SKM-1 (cell line): ENCODE data around the gene CCDC197.

Experiments used
- DNase-seq: peaks from one replicate; lab custom pipeline; 2025; ENCODE audit not compliant: unreplicated experiment; lab: John Stamatoyannopoulos, UW

Gene CCDC197

DNA sequence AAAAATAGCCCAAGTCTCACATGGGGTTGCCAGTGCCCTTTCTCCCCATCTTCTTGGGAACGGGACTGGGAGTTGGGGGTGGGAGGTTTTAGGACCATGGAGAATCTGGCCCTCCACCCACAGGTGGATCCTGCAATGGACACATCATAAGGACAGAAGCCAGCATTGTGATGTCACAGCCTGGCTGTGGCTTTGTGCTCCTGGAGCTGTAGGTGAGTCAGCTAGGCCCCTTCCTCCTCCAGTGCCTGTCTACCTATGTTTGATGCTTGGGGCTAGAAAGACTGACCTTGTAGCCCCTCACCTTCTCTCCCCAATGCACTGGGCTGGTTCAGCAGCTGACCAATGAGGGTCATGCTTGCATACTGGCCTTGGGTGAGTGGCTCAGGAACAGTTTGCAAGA, at the start of gene CCDC197:
CCDC197 (plus strand) TSS at position 220 of the 400 bp plus-strand sequence. CDS start 831 bp downstream, outside the sequence.
- no peak for DNase-seq

DNA sequence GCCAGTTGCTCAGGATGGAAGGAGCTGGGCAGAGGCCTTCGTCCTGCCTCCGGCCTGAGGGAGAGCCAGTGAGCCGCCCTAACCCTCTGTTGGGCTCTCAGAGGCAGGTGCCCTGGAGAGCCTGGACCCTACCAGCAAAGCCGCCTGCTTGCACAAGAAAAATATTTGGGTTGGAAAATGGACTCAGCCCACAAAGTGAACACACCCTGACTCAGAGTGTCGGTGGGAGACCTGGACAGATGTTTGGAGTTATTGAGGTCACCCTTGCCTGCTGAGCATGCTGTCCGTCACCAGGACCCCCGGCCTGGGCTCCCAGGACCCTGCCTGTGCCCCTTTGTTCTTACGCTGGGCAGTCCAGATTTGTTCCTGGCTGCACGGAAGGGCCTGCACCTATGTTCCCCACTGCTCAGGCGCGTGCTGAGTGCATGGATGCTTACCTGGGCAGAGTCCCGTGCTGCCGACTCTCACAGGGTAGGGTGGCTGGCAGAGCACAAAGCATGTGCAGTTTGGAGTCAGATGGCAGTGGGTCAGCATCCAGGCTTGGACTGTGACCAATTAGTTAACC, 47.5 kb upstream of the CCDC197 start:
- no peak for DNase-seq

DNA sequence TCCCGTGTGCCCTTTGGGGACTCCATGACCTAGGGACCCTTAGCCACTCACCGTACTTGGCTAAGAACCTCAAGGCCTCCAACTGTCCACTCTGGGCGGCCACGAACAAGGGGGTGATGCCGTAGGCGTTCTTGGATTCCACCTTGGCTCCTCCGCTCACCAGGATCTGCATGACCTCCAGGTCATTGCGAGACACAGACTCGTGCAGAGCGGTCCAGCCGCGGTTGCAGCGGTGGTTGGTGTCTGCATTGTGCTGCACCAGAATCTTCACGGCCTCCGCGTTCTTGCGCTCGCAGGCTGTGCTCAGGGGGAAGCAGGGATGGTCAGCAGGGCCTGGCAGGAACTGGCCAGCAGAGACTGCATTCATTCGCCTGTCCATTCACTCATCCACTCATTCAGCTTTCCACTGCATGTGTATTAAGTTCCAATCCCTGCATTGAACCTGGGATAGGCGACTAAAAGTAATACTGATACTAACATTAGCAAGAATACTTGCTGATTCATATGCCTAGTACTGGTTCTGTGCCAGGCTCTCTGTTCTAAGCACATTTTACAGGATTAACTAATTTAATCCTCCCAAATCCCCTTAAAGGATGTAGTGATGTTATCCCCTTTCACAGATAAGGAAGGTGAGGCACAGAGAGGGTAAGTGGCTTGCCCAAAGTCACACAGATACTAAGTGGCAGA, 46.0 kb upstream of the CCDC197 start:
- DNase-seq = no peak

DNA sequence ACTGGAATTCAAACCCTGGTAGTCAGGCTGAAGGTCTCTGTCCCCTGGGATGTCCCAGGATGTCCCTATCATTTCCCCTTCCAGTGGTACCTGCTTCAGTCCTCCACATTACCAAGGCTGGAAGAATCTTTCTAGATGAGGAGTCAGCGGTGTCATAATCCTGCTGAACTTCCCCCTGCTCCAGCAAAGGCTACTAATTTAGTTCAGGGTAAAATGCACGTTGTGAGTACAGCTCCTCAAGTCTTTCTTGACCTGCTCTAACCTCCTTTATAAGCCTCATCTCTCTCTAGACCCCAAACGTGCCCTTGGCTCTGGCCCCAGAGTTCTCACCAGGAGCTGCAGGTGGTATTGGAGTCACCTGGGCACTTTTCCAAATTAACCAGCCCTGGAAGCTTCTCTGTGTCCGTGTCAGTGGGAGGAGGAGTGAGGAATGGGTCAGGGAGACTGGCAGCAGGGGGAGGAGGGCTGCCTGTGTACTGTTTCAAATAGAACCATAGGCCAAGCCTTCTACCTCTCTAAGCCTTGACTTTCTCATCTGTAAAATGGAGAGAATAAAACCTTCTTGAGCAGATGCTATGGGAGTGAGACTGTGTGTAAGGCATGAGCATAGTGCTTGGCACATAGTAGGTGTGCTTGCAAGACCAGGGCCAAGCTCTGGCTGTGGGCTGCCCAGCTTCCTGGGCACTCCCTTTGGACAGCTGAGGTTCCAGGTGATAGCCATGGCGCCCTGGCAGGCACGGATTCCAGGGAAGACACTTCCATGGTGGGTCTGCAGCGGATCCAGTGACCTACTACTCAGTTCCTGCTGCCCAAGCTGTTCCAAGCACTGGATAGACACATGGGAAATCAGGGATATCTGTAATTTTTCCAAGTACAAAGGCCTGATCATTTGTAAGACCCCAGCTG, 45.2 kb upstream of the CCDC197 start:
- no peak for DNase-seq

DNA sequence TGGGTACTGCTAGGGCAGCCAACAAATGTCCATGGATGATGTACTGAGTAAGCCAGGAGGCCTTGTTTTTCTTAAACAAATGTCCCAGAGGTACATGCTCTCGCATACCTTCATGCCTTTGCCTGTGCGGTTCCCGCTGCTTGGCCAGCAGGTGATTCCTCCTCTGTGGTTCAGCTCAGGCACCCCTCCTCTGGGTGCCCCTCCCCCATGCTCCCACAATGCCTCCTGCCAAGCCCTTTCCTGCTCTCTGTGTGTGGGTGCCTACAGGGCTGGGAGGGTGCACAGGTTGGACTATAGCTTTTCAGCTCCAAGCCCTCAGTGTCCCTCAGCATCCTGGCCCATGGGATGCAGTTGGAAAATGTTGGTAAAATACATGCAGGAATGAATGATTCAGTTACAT, 44.3 kb upstream of the CCDC197 start:
- DNase-seq = no peak

DNA sequence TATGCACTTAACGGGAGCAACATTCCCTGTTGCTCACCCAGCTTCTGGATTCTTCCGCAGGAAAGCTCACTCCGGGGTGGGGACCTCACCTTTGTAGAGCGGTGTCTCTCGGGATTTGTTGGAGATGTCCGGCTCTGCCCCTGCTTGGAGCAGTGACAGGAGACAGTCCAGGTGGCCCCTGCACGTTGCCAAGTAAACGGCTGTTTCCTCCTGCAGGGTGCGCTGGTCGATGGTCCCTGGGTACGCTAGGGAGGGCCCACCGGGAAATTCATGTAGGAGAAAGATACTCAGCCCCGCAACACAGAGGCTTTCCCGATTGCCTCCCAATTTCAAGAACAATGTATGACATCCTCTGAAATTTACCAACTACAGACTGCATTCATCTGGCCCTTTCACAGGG, 43.8 kb upstream of the CCDC197 start:
- no peak for DNase-seq

DNA sequence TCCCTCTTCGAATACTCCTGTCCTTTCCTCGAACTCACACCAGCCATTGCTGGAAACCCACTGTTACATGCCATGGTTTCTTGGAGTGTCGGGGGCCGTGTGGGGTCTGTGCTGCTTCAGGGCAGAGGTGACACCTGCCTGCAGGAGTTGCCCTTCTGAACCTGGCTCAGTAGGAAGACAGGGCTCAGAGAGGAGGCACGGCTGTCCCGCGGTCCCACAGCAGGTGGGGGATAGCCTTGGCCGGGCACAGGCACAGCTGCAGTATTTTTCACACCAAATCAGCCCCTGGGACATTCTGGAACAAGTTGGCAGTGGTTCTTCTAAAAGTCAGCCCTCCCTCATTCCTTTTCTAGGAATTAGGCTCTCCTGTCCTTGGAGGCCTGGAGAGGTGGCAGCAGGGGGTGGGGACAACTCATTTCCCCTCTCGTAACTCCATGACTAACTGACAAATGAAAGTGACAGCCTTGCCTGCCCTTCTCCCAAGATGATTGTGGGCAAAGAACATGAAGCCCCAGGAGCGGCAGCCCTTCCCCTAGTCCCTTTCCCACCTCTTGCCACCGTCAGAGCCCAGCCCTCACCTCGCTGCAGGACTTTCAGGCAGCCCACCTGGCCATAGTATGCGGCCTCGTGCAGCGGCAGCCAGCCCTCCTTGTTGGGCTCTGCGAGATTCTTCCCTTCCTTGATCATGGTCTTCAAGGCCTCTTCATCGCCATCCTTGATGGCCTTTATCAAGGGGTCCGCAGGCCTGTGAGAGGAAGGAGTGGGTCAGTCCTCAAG, 43.2 kb upstream of the CCDC197 start:
- no peak for DNase-seq

DNA sequence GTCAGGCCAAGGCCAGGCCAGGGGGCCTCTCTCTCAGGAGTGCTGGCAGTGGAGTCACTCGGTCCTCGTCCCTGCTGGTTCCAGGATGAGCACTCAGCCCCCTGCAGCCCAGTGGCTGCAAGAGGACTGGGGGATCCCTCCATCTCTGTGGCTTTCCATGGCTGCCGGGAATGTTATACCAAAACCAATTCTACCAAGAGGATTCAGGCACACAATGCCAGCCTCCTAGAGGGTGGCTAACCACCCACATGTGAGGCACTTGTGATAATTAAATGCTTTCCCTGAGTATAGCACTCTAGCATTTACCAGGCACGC, 42.6 kb upstream of the CCDC197 start:
- DNase-seq = no peak

DNA sequence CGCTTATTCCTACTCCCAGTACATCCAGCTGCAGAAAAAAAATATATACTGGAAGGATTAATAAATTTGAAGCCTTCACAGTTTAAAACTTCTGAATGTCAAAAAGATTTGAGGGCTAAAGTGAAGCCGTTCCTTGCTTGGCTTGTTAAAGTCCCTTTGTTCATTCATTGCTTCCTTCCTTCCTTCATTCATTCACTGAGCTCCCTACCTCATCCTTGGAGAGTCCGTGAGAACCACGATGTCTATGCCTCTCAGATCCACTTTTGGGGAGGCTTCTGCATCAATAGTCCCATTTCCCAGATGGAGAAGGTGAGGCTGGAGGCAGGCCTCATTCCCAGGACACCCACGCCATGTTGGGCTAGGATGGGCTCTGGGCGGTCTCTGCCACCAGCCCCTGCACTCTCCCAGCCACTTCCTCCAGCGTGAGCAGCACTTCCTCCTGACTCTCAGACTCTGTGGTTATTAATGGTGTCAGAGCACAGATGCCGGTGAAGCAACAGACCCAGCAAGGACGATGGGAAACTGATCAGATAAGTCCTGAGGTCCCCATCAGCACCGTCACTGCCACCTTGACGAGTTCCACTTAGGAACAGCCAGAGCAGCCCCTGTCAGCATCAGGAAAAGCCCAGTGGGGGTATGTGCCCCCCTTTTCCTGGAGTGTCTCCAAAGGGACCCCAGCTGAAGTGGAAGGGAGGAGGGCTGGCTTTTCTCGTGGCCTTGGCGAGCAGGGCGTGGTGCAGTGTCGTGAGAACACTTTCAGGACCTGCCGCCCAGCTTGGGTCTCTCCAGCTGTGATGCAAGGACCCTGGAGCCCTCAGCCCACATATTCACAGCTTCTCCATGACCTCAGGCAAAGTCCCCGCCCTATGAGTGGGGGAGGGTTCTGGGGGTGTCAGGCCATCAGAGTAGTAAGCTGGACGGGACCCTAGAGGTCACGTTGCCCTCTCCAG, 41.9 kb upstream of the CCDC197 start:
- peak; percentile 68 for DNase-seq

DNA sequence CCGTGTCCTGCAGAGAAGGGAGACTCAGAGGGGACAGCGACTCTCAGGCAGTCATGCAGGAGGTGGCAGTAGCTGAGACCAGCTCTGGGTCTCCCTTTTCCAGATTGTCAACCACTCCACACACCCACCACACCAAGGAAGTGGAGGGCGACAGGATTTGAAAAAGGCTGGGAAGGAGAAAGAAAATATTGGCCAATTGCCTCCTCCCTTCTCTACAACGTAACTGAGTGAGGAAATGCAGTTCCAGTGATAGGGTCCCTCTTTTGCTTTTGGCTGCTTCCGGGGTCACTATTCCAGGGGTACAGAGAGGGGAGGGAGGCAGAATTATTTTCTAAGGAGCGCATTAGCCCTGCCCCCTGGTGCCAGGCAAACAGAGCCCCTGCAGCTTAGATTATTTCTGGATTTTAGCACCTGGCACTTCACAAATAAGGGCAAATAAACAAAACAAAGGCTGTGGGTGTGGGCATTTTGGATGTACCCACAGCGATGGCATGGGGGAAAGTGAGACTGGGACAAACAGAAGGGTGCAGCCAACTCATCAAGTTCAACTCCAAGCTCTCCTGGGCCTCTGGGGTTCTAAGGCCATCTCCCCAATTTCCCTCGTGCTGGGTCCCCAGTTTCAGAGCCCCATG, 41.1 kb upstream of the CCDC197 start:
- DNase-seq = no peak

DNA sequence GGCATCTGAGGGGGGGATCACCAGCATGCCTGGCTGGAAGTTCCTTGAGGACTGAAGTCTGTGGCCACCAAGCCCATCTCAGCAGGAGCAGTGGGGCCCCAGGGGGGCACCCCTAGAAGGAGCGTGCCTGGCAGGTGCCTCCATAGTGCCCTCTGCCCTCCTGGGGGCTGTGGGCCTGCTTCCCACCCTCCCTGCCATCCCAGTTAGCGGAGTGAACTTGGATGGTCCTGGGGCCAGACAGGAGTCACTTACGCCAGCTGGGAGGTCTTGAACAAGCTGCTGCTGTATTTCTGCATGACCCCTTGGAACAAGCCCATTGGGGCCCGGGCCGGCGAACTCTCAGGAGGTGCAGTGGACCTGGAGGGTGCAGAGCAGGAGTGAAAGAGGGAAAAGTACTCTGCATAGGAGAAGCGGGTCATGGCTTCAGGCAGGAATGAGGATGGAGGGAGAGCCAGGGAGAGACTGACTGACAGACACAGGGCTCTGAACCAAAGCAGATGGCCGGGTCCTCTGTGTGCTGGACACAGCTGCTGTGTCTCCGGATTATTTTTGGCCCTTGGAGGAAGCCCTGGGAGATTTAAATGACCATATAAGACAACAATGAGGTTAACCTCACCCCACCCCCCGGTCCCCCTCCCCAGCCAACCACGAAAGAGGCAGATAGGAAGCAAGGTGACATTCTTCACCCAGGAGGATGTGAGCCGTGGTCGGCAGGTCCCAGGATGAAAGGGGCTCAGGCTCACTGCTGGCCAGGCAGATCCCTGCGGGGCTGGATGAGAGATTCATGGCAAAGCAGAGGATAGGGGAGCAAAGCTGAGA, 40.4 kb upstream of the CCDC197 start:
- DNase-seq = no peak

DNA sequence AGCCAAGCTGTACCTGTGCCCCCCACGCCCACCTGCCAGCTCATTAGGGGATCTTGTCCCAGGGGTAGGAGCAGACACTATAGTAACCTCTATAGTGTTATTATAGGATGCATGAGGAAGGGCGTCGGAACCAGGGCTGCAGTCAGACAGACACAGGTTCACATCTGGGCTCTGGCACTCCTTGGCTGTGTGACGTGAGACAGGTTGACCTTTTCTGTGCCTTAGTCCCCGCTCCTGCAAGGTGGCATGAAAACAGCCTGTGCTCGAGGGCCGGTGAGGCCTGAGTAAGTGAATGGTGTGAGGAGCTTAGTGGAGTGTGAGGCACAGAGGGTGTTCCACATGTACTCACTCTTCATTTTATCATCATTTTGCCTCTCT, 39.8 kb upstream of the CCDC197 start:
- DNase-seq = no peak

DNA sequence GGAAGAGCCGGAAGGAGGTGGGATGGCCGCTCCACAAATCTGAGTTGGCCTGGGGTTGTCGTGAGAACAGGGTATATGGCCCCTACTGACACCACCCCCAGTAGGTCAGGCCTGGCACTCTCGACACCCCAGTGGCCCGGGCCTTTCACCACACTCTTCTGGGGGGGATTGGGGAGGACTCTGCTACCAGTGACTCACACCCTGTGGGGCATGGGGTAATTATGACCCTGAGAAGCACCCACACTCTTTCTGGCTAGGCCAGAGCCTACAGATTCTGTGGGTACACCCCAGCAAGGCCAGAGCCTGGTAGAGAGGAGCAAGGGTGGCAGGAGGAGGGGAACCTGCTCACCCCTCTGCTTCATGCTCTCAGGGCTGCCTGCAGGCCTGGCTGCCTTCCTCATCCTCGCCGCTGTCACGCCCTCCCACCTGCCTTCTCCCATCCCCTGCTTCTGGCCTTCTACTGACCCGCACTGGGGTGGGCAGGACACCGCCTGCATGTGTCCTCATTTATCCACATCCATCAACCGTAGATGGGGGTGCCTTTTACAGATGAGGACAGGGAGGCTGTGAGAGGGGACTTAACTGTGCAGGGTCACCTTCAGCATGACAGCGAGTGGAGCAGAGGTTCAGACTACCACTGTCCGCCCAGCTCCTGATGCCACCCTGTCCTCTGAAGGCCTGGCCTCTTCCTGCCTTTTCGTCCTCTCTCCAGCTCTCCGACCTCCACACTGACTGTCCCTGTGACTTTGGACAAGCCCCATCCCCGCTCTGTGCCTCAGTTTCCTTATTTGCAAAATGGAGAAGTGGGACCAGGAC, 39.1 kb upstream of the CCDC197 start:
- no peak for DNase-seq

DNA sequence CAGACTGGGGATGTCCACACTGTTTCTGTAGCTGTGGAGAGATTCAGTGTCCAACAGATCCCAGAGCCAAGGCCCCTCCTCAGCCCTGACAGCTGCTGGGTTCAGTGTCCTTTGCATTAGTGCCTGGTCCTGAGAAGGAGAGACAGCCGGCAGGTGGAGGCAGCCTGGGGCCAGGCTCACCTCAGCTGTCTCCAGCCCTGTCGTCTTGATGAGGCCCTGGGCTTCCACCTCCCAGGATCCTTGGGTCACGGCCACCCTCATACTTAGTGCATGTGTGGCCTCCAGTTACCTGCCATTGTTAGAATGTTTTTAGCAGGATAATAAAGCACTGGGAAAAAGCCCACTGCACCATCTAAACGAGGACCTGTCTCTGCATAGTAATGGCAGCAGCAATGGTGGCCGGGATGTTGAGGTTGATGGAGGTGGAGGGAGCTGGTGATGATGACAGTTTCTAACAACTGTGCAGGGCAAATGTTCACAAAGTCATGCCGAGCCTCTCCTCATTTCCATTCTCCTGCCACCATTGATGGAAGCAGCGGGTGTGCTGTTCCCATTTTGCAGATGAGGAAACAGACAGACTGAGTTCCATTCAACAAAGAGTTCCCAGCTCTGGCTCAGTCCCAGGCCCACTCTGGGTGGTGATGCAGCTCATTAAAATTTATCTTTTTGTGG, 38.4 kb upstream of the CCDC197 start:
- no peak for DNase-seq

DNA sequence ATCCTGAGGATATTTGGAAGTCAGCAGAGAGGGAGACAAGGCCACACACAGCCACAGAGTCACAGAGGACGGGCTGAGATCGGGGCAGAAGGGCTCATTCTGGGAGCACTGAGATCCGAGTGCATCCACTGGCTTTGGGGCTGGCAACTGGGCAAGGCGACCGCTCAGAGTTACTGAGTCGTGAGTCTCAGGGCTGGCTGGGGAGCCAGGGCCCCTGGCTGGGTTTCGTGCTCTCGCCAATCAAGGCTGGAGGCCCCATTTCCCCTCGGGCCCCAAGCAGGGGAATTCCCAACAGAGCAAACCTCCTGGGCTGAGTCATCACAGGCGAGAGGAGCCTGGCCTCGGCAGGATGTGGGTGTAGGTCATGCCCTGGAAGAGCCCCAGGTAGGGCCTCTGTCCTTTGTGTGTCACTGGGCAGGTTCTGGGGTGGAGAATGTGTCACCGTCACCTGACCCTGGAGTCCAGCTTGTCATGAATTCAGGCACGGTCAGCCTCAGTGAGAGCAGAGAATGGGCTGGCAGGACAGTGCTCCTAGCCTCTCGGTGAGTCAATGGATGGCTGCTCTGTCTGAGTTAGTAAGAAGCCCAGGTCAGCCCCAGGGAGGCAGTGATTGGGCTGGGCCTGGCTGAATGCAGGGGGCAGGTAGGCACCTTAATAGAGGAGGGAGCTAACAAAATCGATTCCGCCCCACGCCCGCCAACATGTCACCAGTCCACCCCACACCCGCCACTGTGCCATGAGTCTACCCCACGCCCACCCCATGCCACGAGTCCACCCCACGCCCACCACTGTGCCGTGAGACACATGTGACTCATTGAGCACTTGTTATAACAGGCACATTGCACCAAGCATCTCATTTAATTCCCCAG, 37.6 kb upstream of the CCDC197 start:
- DNase-seq = peak; percentile 20

DNA sequence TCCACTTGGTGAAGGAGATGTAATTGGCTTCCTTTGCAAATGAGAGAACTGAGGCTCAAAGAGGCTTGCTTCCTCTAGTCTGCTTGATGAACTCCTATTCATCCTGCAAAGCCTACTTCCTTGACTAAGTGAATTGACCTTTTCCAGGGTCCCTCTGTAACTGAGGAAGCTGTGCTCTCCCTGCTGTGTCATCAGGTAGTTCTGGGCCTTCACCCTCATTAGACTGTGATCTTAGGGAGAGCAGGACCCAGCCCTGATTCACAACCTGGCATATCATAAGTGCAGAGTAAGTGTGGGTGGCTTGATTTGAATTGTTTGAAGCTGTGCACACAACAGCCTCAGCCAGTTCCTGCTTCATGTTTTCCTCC, 37.0 kb upstream of the CCDC197 start:
- DNase-seq = no peak
